ENCODE results near the gene RNU6-7. TPM values are rescaled to one million over a fixed set of nuclear protein-coding genes. Genes with fewer than 3 reads are reported as not detected.

The RNU6-7 gene
- not detected for polyA plus RNA-seq (2013, experiment 1 of 2)
- not detected for polyA plus RNA-seq (2013, experiment 2 of 2)

DNA sequence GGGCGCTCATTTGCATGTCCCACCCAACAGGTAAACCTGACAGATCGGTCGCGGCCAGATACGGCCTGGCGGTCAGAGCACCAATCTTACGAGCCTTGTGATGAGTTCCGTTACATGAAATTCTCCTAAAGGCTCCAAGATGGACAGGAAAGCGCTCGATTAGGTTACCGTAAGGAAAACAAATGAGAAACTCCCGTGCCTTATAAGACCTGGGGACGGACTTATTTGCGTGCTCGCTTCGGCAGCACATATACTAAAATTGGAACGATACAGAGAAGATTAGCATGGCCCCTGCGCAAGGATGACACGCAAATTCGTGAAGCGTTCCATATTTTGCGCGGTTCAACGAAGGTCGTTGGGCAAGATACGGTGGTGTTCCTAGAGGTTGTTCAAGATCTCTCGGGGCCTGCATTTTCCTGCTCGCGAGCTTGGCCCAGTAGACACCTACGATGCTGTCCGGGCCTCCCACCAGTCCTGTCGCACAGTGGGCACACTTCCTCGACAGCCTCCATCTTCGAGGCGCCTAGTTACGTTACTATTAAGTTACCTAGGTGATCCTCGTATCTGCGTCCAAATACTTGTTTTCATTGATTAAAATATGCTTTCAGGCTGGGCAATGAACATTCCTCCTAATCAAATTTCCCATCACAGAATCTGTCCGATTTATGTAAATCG, at the start of gene RNU6-7:
RNU6-7 (plus strand) TSS at position 230 of the 675 bp plus-strand sequence.
- no peak within 1 kb of the TSS for H2BK5ac ChIP-seq (ENCODE audit: low read depth, low read length, poor library complexity, severe bottlenecking)
- DNase-seq = peak; percentile 57
- H2BK120ac ChIP-seq (ENCODE audit: low read depth, low read length) = no peak within 1 kb of the TSS
- no peaks in the 10 kb centered on the region for H3K36me3 ChIP-seq (ENCODE audit: control insufficient read depth in 1 of 2, insufficient read depth in 2 of 2, low read depth in 1 of 2, low read length in 2 of 2)
- no peak within 1 kb of the TSS for H3K18ac ChIP-seq (ENCODE audit: low read depth in 1 of 2, low read length in 2 of 2)
- H3K27me3 ChIP-seq (ENCODE audit: control insufficient read depth in 1 of 2, insufficient read depth in 1 of 2, low read length in 2 of 2) = peaks cover 0 to 18% of the 10 kb centered on the region in 2 experiments
- H3K14ac ChIP-seq (ENCODE audit: low read length in 2 of 2) = no peak within 1 kb of the TSS
- H2BK15ac ChIP-seq (ENCODE audit: low read depth, poor library complexity, severe bottlenecking) = peak within 1 kb of the TSS; percentile 28
- H3K4me3 ChIP-seq (ENCODE audit: insufficient read depth in 1 of 2, low read depth in 1 of 2, low read length in 2 of 2) = peak within 1 kb of the TSS; percentile 71 to 91
- no peak within 1 kb of the TSS for H4K91ac ChIP-seq (ENCODE audit: low read length)
- H2AFZ ChIP-seq (ENCODE audit: low read depth, low read length) = peak within 1 kb of the TSS; percentile 3
- H3K9me3 ChIP-seq (ENCODE audit: control insufficient read depth, low read length) = no peaks in the 10 kb centered on the region
- H2AK5ac ChIP-seq (ENCODE audit: low read length, severe bottlenecking) = no peak within 1 kb of the TSS
- H3K4me2 ChIP-seq (ENCODE audit: low read length, poor library complexity, severe bottlenecking) = peak within 1 kb of the TSS; percentile 80
- peak within 1 kb of the TSS; percentile 88 for H4K8ac ChIP-seq (ENCODE audit: low read length)
- 2% methylated on average over 40 of the region's 40 CpGs for WGBS
- no peak within 1 kb of the TSS for H3K4ac ChIP-seq (ENCODE audit: low read depth in 1 of 2, low read length in 2 of 2)
- no peak within 1 kb of the TSS for H3K23ac ChIP-seq (ENCODE audit: low read length in 2 of 2)
- H3K4me1 ChIP-seq (ENCODE audit: control insufficient read depth, insufficient read depth, low read depth, low read length) = peaks cover 5% of the 10 kb centered on the region
- peak within 1 kb of the TSS; percentile 97 for H3K9ac ChIP-seq (ENCODE audit: low read length)
- H3K79me1 ChIP-seq (replicated peaks; ENCODE audit: low read length, poor library complexity, severe bottlenecking) = no peaks in the 10 kb centered on the region
- H2BK12ac ChIP-seq (ENCODE audit: low read length in 2 of 2) = no peak within 1 kb of the TSS
- H3K27ac ChIP-seq (ENCODE audit: low read length, poor library complexity, severe bottlenecking) = peak within 1 kb of the TSS; percentile 50

- H3K23ac ChIP-seq (ENCODE audit: low read length in 2 of 2) = no peak overlapping the region
- H3K4me1 ChIP-seq (ENCODE audit: control insufficient read depth, insufficient read depth, low read depth, low read length) = no peaks in the 10 kb centered on the region
- H3K4me3 ChIP-seq (ENCODE audit: insufficient read depth in 1 of 2, low read depth in 1 of 2, low read length in 2 of 2) = no peak overlapping the region
- H3K79me1 ChIP-seq (replicated peaks; ENCODE audit: low read length, poor library complexity, severe bottlenecking) = no peaks in the 10 kb centered on the region
- H3K4ac ChIP-seq (ENCODE audit: low read depth in 1 of 2, low read length in 2 of 2) = no peak overlapping the region
- H3K14ac ChIP-seq (ENCODE audit: low read length in 2 of 2) = no peak overlapping the region
- 97% methylated on average over 2 of the region's 2 CpGs for WGBS
- H3K36me3 ChIP-seq (ENCODE audit: control insufficient read depth in 1 of 2, insufficient read depth in 2 of 2, low read depth in 1 of 2, low read length in 2 of 2) = no peaks in the 10 kb centered on the region
- no peak overlapping the region for H2BK5ac ChIP-seq (ENCODE audit: low read depth, low read length, poor library complexity, severe bottlenecking)
- H4K91ac ChIP-seq (ENCODE audit: low read length) = no peak overlapping the region
- no peaks in the 10 kb centered on the region for H3K9me3 ChIP-seq (ENCODE audit: control insufficient read depth, low read length)
- no peaks in the 10 kb centered on the region for H3K27me3 ChIP-seq (ENCODE audit: control insufficient read depth in 1 of 2, insufficient read depth in 1 of 2, low read length in 2 of 2)
- H2BK120ac ChIP-seq (ENCODE audit: low read depth, low read length) = no peak overlapping the region
- H3K27ac ChIP-seq (ENCODE audit: low read length, poor library complexity, severe bottlenecking) = no peak overlapping the region
- H2AFZ ChIP-seq (ENCODE audit: low read depth, low read length) = no peak overlapping the region
- no peak overlapping the region for H2BK12ac ChIP-seq (ENCODE audit: low read length in 2 of 2)
- no peak overlapping the region for H2AK5ac ChIP-seq (ENCODE audit: low read length, severe bottlenecking)
- H2BK15ac ChIP-seq (ENCODE audit: low read depth, poor library complexity, severe bottlenecking) = no peak overlapping the region
- H3K4me2 ChIP-seq (ENCODE audit: low read length, poor library complexity, severe bottlenecking) = no peak overlapping the region
- H3K18ac ChIP-seq (ENCODE audit: low read depth in 1 of 2, low read length in 2 of 2) = no peak overlapping the region
- no peak overlapping the region for H4K8ac ChIP-seq (ENCODE audit: low read length)
- no peak for DNase-seq
- no peak overlapping the region for H3K9ac ChIP-seq (ENCODE audit: low read length)
Measured at GRCh38 chr14:32166029-32166428, 35.8 kb upstream of the RNU6-7 start.

DNA sequence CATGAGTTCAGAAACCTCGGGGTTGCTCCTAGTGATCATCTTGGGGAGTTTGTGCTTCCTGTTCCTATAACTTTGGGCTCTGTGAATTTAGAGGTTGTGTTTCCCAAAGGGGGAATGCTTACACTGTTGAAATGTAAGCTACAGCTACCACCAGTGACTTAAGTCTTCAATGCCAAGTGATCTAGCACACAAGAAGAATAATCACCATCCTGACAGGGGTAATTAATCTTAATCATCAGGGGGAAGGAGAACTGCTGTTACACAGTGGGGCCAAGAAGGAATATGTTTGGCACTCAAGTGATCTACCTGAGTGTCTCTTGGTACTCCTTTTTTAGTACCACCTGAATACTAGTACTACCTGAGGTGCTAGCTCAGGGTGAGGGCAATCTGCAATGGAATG, 34.9 kb upstream of the RNU6-7 start:
- Histone ChIP-seq H3K27me3 (ENCODE audit: control insufficient read depth in 1 of 2, insufficient read depth in 1 of 2, low read length in 2 of 2) (no peaks in the 10 kb centered on the region), H3K23ac (ENCODE audit: low read length in 2 of 2) (no peak overlapping the region), H3K9me3 (ENCODE audit: control insufficient read depth, low read length) (no peaks in the 10 kb centered on the region), H4K8ac (ENCODE audit: low read length) (no peak overlapping the region), H3K27ac (ENCODE audit: low read length, poor library complexity, severe bottlenecking) (no peak overlapping the region), H2BK15ac (ENCODE audit: low read depth, poor library complexity, severe bottlenecking) (no peak overlapping the region), H3K4me1 (ENCODE audit: control insufficient read depth, insufficient read depth, low read depth, low read length) (no peaks in the 10 kb centered on the region), H2AK5ac (ENCODE audit: low read length, severe bottlenecking) (no peak overlapping the region), H4K91ac (ENCODE audit: low read length) (no peak overlapping the region), H3K9ac (ENCODE audit: low read length) (no peak overlapping the region), H3K4me2 (ENCODE audit: low read length, poor library complexity, severe bottlenecking) (no peak overlapping the region), H3K4ac (ENCODE audit: low read depth in 1 of 2, low read length in 2 of 2) (no peak overlapping the region), H3K36me3 (ENCODE audit: control insufficient read depth in 1 of 2, insufficient read depth in 2 of 2, low read depth in 1 of 2, low read length in 2 of 2) (no peaks in the 10 kb centered on the region), H2AFZ (ENCODE audit: low read depth, low read length) (no peak overlapping the region), H3K14ac (ENCODE audit: low read length in 2 of 2) (no peak overlapping the region), H2BK120ac (ENCODE audit: low read depth, low read length) (no peak overlapping the region), H3K4me3 (ENCODE audit: insufficient read depth in 1 of 2, low read depth in 1 of 2, low read length in 2 of 2) (no peak overlapping the region), H3K79me1 (replicated peaks; ENCODE audit: low read length, poor library complexity, severe bottlenecking) (no peaks in the 10 kb centered on the region), H2BK5ac (ENCODE audit: low read depth, low read length, poor library complexity, severe bottlenecking) (no peak overlapping the region), H2BK12ac (ENCODE audit: low read length in 2 of 2) (no peak overlapping the region), H3K18ac (ENCODE audit: low read depth in 1 of 2, low read length in 2 of 2) (no peak overlapping the region)
- WGBS = 83% methylated on average over 1 of the region's 1 CpG
- DNase-seq = no peak

- Histone ChIP-seq H3K14ac (ENCODE audit: low read length in 2 of 2) (no peak overlapping the region), H3K27me3 (ENCODE audit: control insufficient read depth in 1 of 2, insufficient read depth in 1 of 2, low read length in 2 of 2) (no peaks in the 10 kb centered on the region), H2AK5ac (ENCODE audit: low read length, severe bottlenecking) (no peak overlapping the region), H3K23ac (ENCODE audit: low read length in 2 of 2) (no peak overlapping the region), H4K91ac (ENCODE audit: low read length) (no peak overlapping the region), H3K4me2 (ENCODE audit: low read length, poor library complexity, severe bottlenecking) (no peak overlapping the region), H2AFZ (ENCODE audit: low read depth, low read length) (no peak overlapping the region), H2BK120ac (ENCODE audit: low read depth, low read length) (no peak overlapping the region), H3K9ac (ENCODE audit: low read length) (no peak overlapping the region), H3K4me3 (ENCODE audit: insufficient read depth in 1 of 2, low read depth in 1 of 2, low read length in 2 of 2) (no peak overlapping the region), H2BK12ac (ENCODE audit: low read length in 2 of 2) (no peak overlapping the region), H3K36me3 (ENCODE audit: control insufficient read depth in 1 of 2, insufficient read depth in 2 of 2, low read depth in 1 of 2, low read length in 2 of 2) (no peaks in the 10 kb centered on the region), H3K4ac (ENCODE audit: low read depth in 1 of 2, low read length in 2 of 2) (no peak overlapping the region), H3K4me1 (ENCODE audit: control insufficient read depth, insufficient read depth, low read depth, low read length) (no peaks in the 10 kb centered on the region), H3K27ac (ENCODE audit: low read length, poor library complexity, severe bottlenecking) (no peak overlapping the region), H2BK5ac (ENCODE audit: low read depth, low read length, poor library complexity, severe bottlenecking) (no peak overlapping the region), H3K18ac (ENCODE audit: low read depth in 1 of 2, low read length in 2 of 2) (no peak overlapping the region), H4K8ac (ENCODE audit: low read length) (no peak overlapping the region), H3K79me1 (replicated peaks; ENCODE audit: low read length, poor library complexity, severe bottlenecking) (no peaks in the 10 kb centered on the region), H3K9me3 (ENCODE audit: control insufficient read depth, low read length) (no peaks in the 10 kb centered on the region), H2BK15ac (ENCODE audit: low read depth, poor library complexity, severe bottlenecking) (no peak overlapping the region)
- no peak for DNase-seq
- 76% methylated on average over 3 of the region's 3 CpGs for WGBS
Measured at GRCh38 chr14:32167907-32168306, 33.9 kb upstream of the RNU6-7 start.

Measured in mesenchymal stem cell (in vitro differentiated cells and primary cell).